GM12878 (cell line): ENCODE data around the gene PLEKHA1. TPM values are rescaled to one million over a fixed set of nuclear protein-coding genes. Genes with fewer than 3 reads are reported as not detected.

Experiments
- MTA3 ChIP-seq: IDR thresholded peaks from 2 replicates; pipeline ENCODE4 v1.6.1; 2012; ENCODE audit warnings: low read length, inconsistent platforms, borderline replicate concordance
- SIX5 ChIP-seq: IDR thresholded peaks from 2 replicates; pipeline ENCODE4 v1.6.1; 2011; ENCODE audit warnings: mild to moderate bottlenecking, low read depth, low read length, moderate library complexity; ENCODE audit not compliant: severe bottlenecking
- ZZZ3 ChIP-seq: IDR thresholded peaks from 2 replicates; pipeline ENCODE4 v1.6.1; 2011; ENCODE audit warnings: low read depth; ENCODE audit not compliant: control insufficient read depth, insufficient read length
- polyA plus RNA-seq, 11 experiments: library from polyadenylated mRNA; depleted of rRNA in 4 of 11; unstranded in 6 of 11; stranded (reverse) in 5 of 11; fragments of >200 nt; fragmentation: Nextera tagmentation in 4 of 11; fragmentation: Illumina TruSeq in 1 of 11; extraction: Ambion mirVana in 4 of 11; extraction: Trizol in 1 of 11; gene quantifications; 1 replicate in 1 of 11; 2 replicates in 10 of 11; pipeline versions ENCODE4 v1.2.1 to v1.2.3, GENCODE V29; 2011 to 2016; ENCODE audit warnings: inconsistent platforms in 2 of 11, missing spikeins in 2 of 11, low read depth in 1 of 11
- total RNA-seq, 4 experiments: library from RNA; depleted of rRNA in 3 of 4; stranded (reverse); fragments of >200 nt in 3 of 4; fragmentation: Illumina TruSeq in 1 of 4; extraction: Trizol in 1 of 4; gene quantifications; 2 replicates each; pipeline versions ENCODE4 v1.2.1 to v1.2.3, GENCODE V29; 2013 to 2021
- TF ChIP-seq, protein P1 (sequence below): IDR thresholded peaks from 2 replicates; pipeline ENCODE4 v1.6.1; 2011; ENCODE audit warnings: low read depth, mild to moderate bottlenecking, low read length, moderate library complexity, borderline replicate concordance; ENCODE audit errors: extremely low read depth
- TF ChIP-seq, protein P2 (sequence below): fragments of 150-350 bp; IDR thresholded peaks from 2 replicates; pipeline ENCODE4 v1.6.1; 2014; ENCODE audit warnings: mild to moderate bottlenecking, low read depth, low read length
- TF ChIP-seq, protein P3 (sequence below): IDR thresholded peaks from 2 replicates; pipeline ENCODE4 v1.6.1; 2011; ENCODE audit warnings: mild to moderate bottlenecking, low read depth, low read length, moderate library complexity; ENCODE audit not compliant: insufficient replicate concordance
- TF ChIP-seq, protein P4 (sequence below): IDR thresholded peaks from 2 replicates; pipeline ENCODE4 v1.6.1; 2012; ENCODE audit warnings: low read depth, low read length, improper control_type of control experiment

PLEKHA1 gene
- total and polyA plus RNA-seq, 10 of the 15 experiments (the other 5 are each of a cell fraction or from before 2014, with no cell fraction given) = 0.15 to 6.0 (median 0.32) TPM

DNA sequence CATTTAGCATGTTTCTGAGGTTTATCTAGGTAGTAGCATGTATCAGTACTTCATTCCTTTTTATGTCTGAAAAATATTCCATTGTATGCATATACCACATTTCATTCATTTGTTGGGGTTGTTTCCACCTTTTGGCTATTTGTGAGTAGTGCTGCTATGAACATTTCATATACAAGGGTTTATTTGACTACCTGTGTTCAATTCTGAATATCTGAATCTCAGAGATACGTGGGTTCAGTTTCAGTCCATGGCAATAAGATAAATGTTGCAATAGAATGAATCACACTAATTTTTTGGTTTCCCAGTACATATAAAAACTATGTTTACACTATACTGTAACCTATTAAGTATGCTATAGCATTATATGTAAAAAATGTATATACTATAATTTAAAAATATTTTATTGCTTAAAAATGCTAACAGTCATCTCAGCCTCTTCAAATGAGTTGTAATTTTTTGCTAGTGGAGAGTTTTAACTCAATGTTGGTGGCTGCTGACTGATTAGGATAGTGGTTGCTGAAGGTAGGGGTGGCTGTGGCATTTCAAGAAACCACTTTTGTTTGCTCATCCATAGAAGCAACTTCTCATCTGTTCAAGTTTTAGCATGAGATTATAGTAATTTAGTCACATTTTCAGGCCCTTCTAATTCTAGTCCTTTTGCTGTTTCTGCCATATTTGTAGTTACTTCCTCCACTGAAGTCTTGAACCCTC is 13.9 kb downstream of the PLEKHA1 start (continued):
- TF ChIP-seq ZZZ3 = no peak
- TF ChIP-seq, protein P1, sequence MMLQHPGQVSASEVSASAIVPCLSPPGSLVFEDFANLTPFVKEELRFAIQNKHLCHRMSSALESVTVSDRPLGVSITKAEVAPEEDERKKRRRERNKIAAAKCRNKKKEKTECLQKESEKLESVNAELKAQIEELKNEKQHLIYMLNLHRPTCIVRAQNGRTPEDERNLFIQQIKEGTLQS = no peak
- no peak for TF ChIP-seq SIX5
- TF ChIP-seq, protein P2, sequence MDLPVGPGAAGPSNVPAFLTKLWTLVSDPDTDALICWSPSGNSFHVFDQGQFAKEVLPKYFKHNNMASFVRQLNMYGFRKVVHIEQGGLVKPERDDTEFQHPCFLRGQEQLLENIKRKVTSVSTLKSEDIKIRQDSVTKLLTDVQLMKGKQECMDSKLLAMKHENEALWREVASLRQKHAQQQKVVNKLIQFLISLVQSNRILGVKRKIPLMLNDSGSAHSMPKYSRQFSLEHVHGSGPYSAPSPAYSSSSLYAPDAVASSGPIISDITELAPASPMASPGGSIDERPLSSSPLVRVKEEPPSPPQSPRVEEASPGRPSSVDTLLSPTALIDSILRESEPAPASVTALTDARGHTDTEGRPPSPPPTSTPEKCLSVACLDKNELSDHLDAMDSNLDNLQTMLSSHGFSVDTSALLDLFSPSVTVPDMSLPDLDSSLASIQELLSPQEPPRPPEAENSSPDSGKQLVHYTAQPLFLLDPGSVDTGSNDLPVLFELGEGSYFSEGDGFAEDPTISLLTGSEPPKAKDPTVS = no peak
- no peak for TF ChIP-seq MTA3
- TF ChIP-seq, protein P3, sequence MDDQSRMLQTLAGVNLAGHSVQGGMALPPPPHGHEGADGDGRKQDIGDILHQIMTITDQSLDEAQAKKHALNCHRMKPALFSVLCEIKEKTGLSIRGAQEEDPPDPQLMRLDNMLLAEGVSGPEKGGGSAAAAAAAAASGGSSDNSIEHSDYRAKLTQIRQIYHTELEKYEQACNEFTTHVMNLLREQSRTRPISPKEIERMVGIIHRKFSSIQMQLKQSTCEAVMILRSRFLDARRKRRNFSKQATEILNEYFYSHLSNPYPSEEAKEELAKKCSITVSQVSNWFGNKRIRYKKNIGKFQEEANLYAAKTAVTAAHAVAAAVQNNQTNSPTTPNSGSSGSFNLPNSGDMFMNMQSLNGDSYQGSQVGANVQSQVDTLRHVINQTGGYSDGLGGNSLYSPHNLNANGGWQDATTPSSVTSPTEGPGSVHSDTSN = no peak
- TF ChIP-seq, protein P4, sequence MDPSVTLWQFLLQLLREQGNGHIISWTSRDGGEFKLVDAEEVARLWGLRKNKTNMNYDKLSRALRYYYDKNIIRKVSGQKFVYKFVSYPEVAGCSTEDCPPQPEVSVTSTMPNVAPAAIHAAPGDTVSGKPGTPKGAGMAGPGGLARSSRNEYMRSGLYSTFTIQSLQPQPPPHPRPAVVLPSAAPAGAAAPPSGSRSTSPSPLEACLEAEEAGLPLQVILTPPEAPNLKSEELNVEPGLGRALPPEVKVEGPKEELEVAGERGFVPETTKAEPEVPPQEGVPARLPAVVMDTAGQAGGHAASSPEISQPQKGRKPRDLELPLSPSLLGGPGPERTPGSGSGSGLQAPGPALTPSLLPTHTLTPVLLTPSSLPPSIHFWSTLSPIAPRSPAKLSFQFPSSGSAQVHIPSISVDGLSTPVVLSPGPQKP = no peak
